Epithelial cell of esophagus (primary cell): ENCODE data around the gene PPP2R2C.

Experiments
- DNase-seq: peaks from one replicate; pipeline ENCODE4 v3.0.0; 2010; ENCODE audit warnings: low read depth
- H3K4me3 ChIP-seq: 2 replicates; pipeline ENCODE4 v1.5.1; 2011; ENCODE audit warnings: mild to moderate bottlenecking, low read length, control low read depth
- CTCF ChIP-seq: IDR thresholded peaks from 2 replicates; pipeline ENCODE4 v1.5.1; 2011; ENCODE audit warnings: low read depth, mild to moderate bottlenecking, low read length, control low read depth, inconsistent platforms; ENCODE audit not compliant: insufficient read depth; ENCODE audit errors: missing control alignments

The PPP2R2C gene

GRCh38 chr4:6408263-6408662 is 64.2 kb downstream of the PPP2R2C start:
- DNase-seq = no peak
- no peak overlapping the region for H3K4me3 ChIP-seq
- TF ChIP-seq CTCF = no peak

DNA sequence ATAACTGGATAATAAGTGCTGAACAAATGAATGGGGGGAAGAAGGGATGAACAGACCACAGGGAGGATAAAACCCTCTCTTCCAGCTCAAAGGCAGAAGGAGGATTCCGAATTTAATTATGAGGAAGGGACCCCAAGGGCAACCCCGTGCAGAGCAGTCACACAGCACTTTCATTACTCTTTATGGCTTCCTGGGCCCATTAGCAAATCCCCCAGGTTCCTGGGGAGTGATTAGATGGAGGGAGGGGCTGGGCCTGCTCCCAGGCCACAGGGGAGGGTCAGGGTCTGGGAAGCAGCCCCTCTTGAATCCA is 67.1 kb downstream of the PPP2R2C start:
- DNase-seq = no peak
- no peak overlapping the region for H3K4me3 ChIP-seq
- TF ChIP-seq CTCF = no peak

DNA sequence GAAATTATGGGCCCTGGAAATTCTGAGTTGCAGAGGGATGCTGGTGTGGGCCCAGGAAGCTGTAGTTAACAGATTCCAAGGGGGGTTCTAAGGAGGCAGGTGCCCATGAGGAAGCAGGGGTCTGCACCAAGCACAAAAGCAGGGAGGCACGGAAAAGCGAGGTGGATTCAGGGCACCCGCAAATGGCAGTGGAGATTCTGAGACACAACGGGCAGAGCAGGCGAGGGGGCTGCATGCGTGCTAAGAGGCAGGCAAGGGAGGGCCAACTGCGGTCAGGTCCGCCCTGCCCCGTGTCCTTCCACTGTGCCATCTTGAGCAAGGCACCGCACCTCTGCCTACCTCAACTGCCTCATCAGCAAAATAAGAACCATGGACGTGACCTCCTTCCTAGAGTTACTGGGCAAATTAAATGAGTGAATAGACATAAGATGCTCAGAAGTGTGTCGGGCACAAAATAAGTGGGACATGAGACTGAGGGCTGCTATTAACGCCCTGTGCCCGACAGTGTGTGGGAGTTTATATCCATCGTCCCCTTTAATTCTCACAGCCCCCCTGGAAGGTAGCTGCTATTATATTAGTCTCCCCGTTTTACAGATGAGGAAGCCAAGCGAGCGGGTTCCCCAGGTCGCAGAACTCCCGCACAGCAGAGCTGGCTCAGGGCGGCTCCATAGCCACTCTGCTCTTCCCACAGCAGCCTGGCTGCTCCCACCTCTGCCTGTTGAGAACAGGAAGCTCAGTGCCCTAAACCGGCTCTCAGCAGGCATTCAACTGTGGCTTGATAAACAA is 67.6 kb downstream of the PPP2R2C start:
- no peak overlapping the region for H3K4me3 ChIP-seq
- no peak for DNase-seq
- no peak for TF ChIP-seq CTCF

DNA sequence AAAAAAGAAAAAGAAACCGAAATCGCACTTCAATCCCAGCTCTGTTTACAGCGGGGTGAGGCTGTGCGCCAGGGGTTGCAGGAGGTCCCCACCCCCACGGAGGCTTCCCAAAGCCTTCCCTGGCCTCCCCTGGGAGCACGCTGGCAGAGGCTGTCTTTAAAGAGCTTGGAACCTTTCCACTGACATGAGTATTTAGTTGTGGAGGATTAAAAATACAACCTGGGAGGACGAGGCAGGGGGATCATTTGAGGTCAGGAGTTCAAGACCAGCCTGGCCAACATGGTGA is 69.1 kb downstream of the PPP2R2C start:
- no peak overlapping the region for H3K4me3 ChIP-seq
- no peak for TF ChIP-seq CTCF
- DNase-seq = no peak

DNA sequence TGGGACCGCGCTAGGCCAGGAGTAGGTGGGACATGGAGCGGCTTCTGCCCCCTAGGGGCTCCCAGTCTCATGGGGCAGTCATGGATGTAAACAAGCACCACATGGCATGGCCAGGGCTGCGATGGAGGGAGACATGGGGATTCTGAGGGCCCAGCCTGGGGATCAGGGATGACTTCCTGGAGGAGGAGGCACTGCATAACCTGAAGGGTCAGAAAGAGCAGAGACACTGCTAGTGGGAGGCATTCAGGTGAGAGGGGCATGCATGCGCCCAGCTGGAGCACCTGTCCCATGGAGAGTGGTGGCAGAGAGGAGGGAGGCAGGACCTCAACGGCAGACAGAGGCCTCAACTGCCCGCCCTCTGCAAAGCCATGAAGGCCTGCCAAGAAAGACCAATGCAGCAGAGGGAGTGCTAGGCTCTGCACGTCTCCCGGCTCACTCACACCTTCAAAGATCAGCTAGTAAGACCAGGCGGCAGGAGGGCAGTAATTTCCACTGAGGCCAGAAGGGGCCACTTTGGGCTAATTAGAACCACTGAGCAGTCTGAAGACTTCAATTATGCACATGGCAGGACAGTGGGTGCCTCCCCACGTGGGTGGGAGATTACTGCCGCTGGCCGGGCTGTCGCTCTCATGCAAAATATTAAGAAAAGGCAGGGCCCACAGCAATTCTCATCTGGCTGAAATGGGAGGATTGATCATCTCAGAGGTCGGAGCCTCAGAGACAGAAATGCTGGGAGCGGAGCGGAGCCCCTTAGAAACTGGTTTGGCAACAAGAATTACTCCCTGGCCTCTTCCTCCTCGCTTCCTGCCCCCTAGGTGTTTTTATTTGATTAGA is 69.6 kb downstream of the PPP2R2C start:
- no peak for DNase-seq
- H3K4me3 ChIP-seq = no peak overlapping the region
- no peak for TF ChIP-seq CTCF

GRCh38 chr4:6401797-6402196 is 70.6 kb downstream of the PPP2R2C start:
- TF ChIP-seq CTCF = no peak
- H3K4me3 ChIP-seq = no peak overlapping the region
- DNase-seq = no peak
